ENCODE data around the gene PTPRK.
A peak's percentile ranks its signal among the peaks of the same experiment; 100 is the strongest.

Gene PTPRK

GRCh38 chr6:128427139-128427538, 93.3 kb downstream of the PTPRK start:
- TF ChIP-seq CTCF (IDR thresholded peaks at IDR 0.05): no peak
- no peak overlapping the region for H3K4me3 ChIP-seq
- no peak for DNase-seq (ENCODE audit: low spot score)
- peak overlapping the region in 1 of 2 donors; percentile 2 for H3K27ac ChIP-seq

GRCh38 chr6:128425856-128426255, 94.5 kb downstream of the PTPRK start:
- no peak for DNase-seq (ENCODE audit: low spot score)
- peak overlapping the region; percentile 50 to 69 for H3K27ac ChIP-seq
- no peak for TF ChIP-seq CTCF (IDR thresholded peaks at IDR 0.05)
- no peak overlapping the region for H3K4me3 ChIP-seq

- peak overlapping the region; percentile 15 to 37 for H3K27ac ChIP-seq
- TF ChIP-seq CTCF (IDR thresholded peaks at IDR 0.05): no peak
- DNase-seq (ENCODE audit: low spot score): no peak
- no peak overlapping the region for H3K4me3 ChIP-seq
Observed at GRCh38 chr6:128422871-128423270, 97.5 kb downstream of the PTPRK start.

- TF ChIP-seq CTCF (IDR thresholded peaks at IDR 0.05): no peak
- no peak overlapping the region for H3K27ac ChIP-seq
Observed at GRCh38 chr6:128422200-128422599, 98.2 kb downstream of the PTPRK start.

GRCh38 chr6:128421788-128422187, 98.6 kb downstream of the PTPRK start:
- no peak for DNase-seq (ENCODE audit: low spot score)

More at GRCh38 chr6:128422200-128422599, 98.2 kb downstream of the PTPRK start:
- DNase-seq (ENCODE audit: low spot score): no peak
- H3K4me3 ChIP-seq: no peak overlapping the region

GRCh38 chr6:128417698-128418097, 102.7 kb downstream of the PTPRK start:
- no peak for DNase-seq (ENCODE audit: low spot score)
- peak overlapping the region; percentile 31 for H3K4me3 ChIP-seq
- H3K27ac ChIP-seq: peak overlapping the region in 1 of 2 donors; percentile 24
- no peak for TF ChIP-seq CTCF (IDR thresholded peaks at IDR 0.05)

More at GRCh38 chr6:128421788-128422187, 98.6 kb downstream of the PTPRK start:
- Histone ChIP-seq H3K27ac (peak overlapping the region in 1 of 2 donors; percentile 43), H3K4me3 (no peak overlapping the region)
- no peak for TF ChIP-seq CTCF (IDR thresholded peaks at IDR 0.05)

GRCh38 chr6:128415387-128415786, 105.0 kb downstream of the PTPRK start:
- Histone ChIP-seq H3K4me3 (no peak overlapping the region), H3K27ac (no peak overlapping the region)
- no peak for TF ChIP-seq CTCF (IDR thresholded peaks at IDR 0.05)
- DNase-seq (ENCODE audit: low spot score): no peak

Data from coronary artery (tissue), 2 donors.